SJCRH30 (cell line): Measurements from ENCODE around the gene FGF18. TPM values are rescaled to one million over a fixed set of nuclear protein-coding genes. Genes with fewer than 3 reads are reported as not detected.

ENCODE experiments used
- DNase-seq, 2 experiments: peaks; one replicate each; pipeline ENCODE4 v3.0.0-alpha.2; 2015 to 2020
- H3K27ac ChIP-seq: fragments of 250-450 bp; sonication (Bioruptor Pico); 2 replicates; pipeline ENCODE4 v1.5.1; 2020; ENCODE audit warnings: mild to moderate bottlenecking, moderate library complexity
- H3K27me3 ChIP-seq: fragments of 250-450 bp; sonication (Bioruptor Pico); 2 replicates; pipeline ENCODE4 v1.5.1; 2020; ENCODE audit warnings: mild to moderate bottlenecking, moderate library complexity
- H3K36me3 ChIP-seq: fragments of 250-450 bp; sonication (Bioruptor Pico); 2 replicates; pipeline ENCODE4 v1.5.1; 2020; ENCODE audit warnings: mild to moderate bottlenecking, moderate library complexity
- H3K4me1 ChIP-seq: fragments of 250-450 bp; sonication (Bioruptor Pico); 2 replicates; pipeline ENCODE4 v1.5.1; 2020; ENCODE audit warnings: mild to moderate bottlenecking, moderate library complexity
- H3K4me3 ChIP-seq: fragments of 250-450 bp; sonication (Bioruptor Pico); 2 replicates; pipeline ENCODE4 v1.5.1; 2020; ENCODE audit warnings: mild to moderate bottlenecking, moderate library complexity
- H3K9me3 ChIP-seq: fragments of 250-450 bp; sonication (Bioruptor Pico); replicated peaks from 2 replicates; pipeline ENCODE4 v1.5.1; 2020; ENCODE audit warnings: mild to moderate bottlenecking, moderate library complexity
- total RNA-seq: library from RNA; depleted of rRNA; stranded (reverse); fragments of >200 nt; shearing (Covaris generic); gene quantifications from 2 replicates; pipeline ENCODE4 v1.2.3, GENCODE V29; 2014

FGF18 gene
- total RNA-seq, 1 experiment from 2014 or later = not detected

DNA sequence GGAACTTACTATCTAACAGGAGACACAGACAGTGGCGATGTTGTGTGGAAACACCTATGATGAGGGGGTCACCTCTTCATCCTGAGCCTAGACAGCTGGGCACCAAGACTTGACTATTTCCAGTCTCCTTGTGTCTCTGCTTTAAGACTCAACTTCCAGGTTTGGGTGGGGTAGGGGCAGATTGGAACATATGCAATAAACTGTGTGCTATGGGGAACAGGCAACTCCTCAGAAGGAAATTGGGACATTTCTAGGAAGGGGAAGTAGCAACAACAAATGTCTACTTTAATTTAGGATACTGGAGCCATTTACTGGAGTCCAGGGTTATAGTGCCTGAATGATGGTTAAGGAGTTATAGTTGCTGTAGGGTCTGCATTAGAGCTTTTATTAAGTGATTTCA is 57.3 kb downstream of the FGF18 start:
- Histone ChIP-seq H3K27me3 (no peaks in the 10 kb centered on the region), H3K4me1 (no peaks in the 10 kb centered on the region), H3K9me3 (no peaks in the 10 kb centered on the region), H3K4me3 (no peak overlapping the region), H3K36me3 (no peaks in the 10 kb centered on the region), H3K27ac (no peak overlapping the region)
- no peak for DNase-seq

DNA sequence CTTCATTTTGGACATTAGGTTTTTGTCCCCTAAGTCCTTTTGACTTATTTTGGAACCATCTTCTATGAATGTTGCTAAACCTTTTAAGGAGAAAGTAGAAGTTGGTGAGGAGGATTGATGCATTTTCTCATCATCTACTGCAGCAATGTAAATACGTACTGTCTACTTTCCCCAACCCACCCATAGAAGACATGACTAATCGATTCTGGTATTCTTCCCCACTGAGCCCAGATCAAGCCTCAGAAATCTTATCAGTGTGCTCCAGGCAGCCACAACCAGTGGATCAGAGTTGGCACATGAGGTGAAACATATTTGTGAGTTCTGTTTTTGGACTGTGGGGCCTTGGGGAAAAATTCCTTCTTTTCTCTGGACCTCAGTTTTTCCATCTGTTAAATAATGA is 57.7 kb downstream of the FGF18 start:
- no peak for DNase-seq
- H3K9me3 ChIP-seq = no peaks in the 10 kb centered on the region
- no peaks in the 10 kb centered on the region for H3K27me3 ChIP-seq
- H3K27ac ChIP-seq = no peak overlapping the region
- H3K36me3 ChIP-seq = no peaks in the 10 kb centered on the region
- H3K4me1 ChIP-seq = no peaks in the 10 kb centered on the region
- no peak overlapping the region for H3K4me3 ChIP-seq

DNA sequence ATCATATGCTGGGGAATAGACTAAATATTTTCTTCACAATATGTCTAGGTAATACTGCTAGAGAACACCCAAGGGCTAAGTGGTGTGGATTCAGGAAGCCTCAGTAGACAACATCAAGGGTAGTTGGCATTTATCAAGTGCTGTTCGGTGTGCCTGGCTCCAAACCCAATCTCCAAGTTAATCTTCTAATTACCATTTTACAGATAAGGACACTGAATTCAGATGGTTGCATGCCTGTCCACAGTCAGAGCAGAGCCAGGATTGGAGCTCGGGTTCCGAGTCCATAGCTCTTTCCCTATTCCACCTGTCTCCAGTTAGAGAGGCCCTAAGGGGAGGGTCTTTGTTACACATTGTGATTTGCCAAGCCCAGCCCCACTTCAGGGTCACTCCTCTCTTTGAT is 58.2 kb downstream of the FGF18 start:
- no peak for DNase-seq
- H3K27me3 ChIP-seq = no peaks in the 10 kb centered on the region
- H3K27ac ChIP-seq = no peak overlapping the region
- H3K4me3 ChIP-seq = no peak overlapping the region
- no peaks in the 10 kb centered on the region for H3K9me3 ChIP-seq
- H3K4me1 ChIP-seq = no peaks in the 10 kb centered on the region
- H3K36me3 ChIP-seq = no peaks in the 10 kb centered on the region

DNA sequence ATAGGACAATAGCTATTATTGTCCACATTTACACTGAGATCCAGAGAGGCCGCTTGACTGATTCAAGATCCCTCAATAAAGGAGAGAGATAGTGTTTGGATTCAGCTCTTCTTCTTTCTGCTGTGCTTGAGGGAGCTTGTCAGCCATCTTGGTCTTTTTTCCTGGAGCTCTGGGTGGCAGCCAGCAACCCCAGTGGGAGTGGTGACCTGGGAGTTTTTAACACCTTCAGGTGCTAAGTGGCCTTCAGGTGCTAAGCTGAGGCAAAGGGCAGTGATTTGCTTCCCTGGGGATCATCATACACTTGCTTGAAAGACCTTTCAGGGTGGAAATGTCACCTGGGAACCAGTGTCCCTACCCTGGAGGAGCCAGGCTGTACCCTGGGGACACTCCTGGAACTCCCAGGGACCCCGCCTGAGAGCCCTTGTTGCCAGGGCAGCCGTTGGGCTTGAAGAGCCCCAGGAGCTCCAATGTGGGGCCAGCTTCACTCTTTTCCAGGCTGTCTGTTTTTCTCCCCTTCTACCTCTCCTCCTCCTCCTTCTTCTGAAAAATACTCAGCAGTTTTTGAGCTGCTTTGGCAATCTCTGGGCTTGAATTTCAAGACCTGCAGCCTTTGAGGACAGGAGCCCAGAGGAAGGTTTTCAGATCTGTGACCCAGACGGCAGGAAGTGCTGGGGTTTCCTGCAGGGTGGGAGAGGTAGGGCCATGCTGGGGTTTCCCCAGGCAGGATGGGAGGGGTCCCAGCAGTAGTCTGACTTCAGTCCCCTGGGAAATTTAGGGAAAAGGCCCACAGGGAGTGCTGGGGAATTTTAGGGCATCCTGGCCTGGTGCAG is 59.7 kb downstream of the FGF18 start:
- Histone ChIP-seq H3K4me1 (no peaks in the 10 kb centered on the region), H3K36me3 (no peaks in the 10 kb centered on the region), H3K27ac (no peak overlapping the region), H3K9me3 (no peaks in the 10 kb centered on the region), H3K4me3 (no peak overlapping the region), H3K27me3 (no peaks in the 10 kb centered on the region)
- DNase-seq = no peak

DNA sequence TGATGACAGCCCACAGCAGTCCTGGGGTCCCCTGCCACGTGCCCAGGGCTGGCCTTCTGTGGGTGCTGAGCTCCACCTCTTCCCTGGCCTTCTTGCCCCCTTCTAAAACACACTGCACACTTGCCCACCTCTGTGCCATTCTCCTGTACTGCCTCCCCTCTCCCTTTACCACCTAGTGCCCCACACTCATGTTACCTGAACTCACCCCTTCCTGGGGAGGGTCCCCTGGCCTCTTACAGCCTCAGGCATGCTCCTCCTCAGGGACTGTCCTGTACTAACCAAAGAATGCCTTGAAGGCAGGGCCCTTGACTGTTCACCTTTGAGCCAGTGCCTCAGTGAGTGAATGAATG is 60.3 kb downstream of the FGF18 start:
- H3K9me3 ChIP-seq = no peaks in the 10 kb centered on the region
- no peak for DNase-seq
- H3K27me3 ChIP-seq = no peaks in the 10 kb centered on the region
- H3K27ac ChIP-seq = no peak overlapping the region
- H3K4me1 ChIP-seq = no peaks in the 10 kb centered on the region
- H3K36me3 ChIP-seq = no peaks in the 10 kb centered on the region
- no peak overlapping the region for H3K4me3 ChIP-seq

DNA sequence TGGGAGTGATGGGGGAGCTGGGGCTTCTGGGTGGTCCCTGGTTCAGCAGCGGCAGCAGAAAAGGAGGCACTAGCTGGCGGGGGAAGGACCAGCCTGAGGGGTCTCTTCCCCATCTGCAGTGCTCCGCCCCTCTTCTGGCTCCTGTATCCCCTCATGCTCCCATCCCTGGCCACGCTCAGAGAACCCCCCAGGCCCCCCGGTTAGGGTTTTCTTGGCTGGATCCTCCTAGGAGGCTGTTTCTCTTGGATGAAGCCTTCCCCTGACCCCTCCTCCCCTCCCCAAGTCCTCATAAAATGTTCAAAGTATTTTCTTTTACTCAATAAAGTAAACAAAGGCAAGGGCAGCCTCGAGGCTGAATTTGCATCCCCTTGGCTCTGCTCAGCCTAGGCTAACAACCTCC is 60.8 kb downstream of the FGF18 start:
- no peak overlapping the region for H3K4me3 ChIP-seq
- no peaks in the 10 kb centered on the region for H3K4me1 ChIP-seq
- H3K9me3 ChIP-seq = no peaks in the 10 kb centered on the region
- H3K27me3 ChIP-seq = no peaks in the 10 kb centered on the region
- DNase-seq = no peak
- no peaks in the 10 kb centered on the region for H3K36me3 ChIP-seq
- H3K27ac ChIP-seq = no peak overlapping the region

DNA sequence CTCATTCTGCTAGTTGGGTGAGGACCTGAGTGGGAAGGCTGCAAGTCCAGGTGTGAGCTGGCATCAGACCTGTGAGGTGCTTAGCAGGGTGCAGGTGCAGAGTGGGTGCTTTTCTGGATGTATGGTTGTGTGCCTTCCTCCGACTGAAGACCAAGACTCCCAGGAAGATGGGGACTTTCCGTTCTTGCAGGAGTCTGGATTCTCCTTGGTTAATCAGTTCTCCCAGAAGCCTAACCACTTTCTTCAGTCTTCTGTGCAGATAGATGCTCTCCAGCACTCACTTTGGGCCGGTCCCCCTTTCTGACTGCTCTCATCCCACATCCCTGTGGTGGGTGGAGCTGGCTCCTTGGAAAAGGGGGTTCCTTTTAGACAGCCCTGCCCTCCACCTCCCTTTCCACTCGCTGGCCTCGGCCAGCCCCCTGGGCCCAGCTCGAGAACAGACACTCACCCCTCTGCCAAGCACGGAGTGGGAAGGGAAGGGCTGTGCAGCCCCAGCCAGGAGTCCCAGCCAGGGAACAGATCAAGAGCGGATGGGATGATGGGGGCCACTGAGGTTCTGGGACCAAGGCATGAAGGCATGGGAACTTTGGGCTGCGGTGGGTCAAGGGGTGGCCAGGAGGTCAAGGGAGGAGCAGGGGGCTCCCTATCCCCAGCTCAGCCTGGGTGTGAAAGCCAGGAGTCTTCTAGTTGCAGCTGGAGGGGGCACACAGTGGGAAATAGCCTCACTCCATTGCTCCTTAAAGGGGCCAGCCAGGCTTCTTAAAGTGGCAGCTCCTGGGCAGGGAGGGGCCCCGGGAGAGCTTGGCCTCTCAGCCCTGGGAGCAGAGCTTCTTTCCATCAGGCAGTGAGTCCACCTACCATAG is 62.4 kb downstream of the FGF18 start:
- H3K27ac ChIP-seq = no peak overlapping the region

DNA sequence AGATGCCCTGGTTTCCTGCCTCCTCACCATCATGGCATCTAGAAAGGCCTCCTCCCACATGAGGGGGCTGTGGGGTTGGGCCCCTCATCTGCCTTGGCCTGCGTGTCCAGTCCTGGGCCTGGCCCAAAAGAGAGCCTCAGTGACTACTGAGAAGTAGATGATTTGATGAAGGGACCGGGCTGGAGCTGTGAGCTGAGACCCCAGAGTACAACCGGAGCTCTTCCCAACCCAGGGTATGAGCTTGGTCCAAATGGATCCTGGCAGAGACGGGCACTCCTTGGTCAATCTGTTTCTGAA is 62.9 kb downstream of the FGF18 start:
- Histone ChIP-seq H3K36me3 (no peaks in the 10 kb centered on the region), H3K27me3 (no peaks in the 10 kb centered on the region), H3K27ac (no peak overlapping the region), H3K4me1 (no peaks in the 10 kb centered on the region), H3K9me3 (no peaks in the 10 kb centered on the region), H3K4me3 (no peak overlapping the region)
- no peak for DNase-seq

More for the DNA sequence above, 62.4 kb downstream of the FGF18 start:
- H3K4me3 ChIP-seq = no peak overlapping the region
- DNase-seq = no peak
- H3K4me1 ChIP-seq = no peaks in the 10 kb centered on the region
- H3K9me3 ChIP-seq = no peaks in the 10 kb centered on the region
- no peaks in the 10 kb centered on the region for H3K36me3 ChIP-seq
- no peaks in the 10 kb centered on the region for H3K27me3 ChIP-seq

DNA sequence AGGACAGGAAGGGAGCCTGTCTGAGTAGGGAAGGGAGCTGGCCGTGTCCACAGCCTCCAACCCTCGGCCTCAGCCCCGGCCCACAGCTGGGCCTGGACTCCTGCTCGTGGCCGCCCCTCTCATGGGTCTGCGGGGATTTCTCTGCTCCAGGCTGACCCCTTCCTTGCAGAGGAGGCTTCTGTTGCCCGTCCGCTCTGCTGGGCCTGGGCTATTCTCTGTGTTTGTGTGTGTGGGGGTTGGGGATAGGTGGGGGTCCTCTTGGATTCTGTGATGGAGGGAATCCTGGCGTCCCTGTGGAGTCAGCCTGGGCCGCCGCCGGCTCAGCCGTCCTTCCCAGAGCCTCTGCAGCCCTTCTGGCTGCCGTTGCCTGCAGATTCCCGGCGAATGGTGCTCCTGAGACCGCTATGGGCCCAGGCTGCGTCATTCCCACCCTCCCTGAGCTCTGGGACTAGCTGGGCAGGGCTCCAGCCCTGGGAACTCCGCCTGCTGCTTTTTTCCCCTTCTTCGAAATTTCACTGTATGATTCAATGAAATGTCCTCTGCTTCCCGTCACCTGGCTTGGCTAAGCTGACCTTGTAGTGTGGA is 64.2 kb downstream of the FGF18 start:
- Histone ChIP-seq H3K36me3 (no peaks in the 10 kb centered on the region), H3K27ac (no peak overlapping the region), H3K4me3 (no peak overlapping the region), H3K4me1 (no peaks in the 10 kb centered on the region), H3K9me3 (no peaks in the 10 kb centered on the region), H3K27me3 (no peaks in the 10 kb centered on the region)
- DNase-seq = no peak

DNA sequence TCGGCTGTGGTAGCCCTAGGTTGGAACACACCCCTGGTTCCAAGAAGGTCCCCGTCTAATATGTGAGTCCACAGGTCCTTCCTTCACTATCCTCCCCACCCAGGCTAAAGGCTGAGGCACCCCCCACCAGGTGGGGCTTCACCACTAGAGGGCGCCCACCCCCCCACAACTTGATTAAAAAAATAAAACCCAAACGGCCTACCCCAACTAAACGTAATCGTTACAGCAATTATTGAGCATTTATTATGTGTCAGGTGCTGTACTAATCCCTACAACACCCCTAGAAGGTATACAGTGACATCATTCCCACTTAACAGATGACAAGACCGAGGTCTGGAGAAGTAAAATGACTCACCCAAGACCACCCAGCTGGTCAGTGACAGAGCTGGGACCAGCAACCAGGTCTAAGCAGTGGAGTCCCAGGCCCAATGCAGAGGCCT is 65.0 kb downstream of the FGF18 start:
- Histone ChIP-seq H3K27ac (no peak overlapping the region), H3K4me3 (no peak overlapping the region)
- peak; percentile 23 to 53 for DNase-seq

DNA sequence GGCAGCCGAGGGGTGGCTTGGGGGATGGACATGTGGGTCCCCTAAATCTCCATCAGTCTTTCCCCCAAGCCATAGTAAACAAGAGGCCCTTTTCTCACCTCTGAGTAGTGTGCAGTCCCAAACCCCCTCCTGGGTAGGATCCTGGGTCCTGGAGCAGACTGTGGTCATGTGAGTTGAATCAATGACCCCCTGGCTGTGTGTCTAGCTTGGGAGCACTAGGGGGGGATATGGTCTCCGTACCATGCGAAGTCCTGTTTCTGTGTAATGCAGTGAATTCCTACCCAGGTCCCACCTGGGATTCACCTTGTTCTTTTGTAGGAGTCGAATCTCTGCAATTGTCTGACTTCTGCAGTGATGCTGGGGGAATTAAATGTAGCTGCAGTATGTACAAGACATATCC is 66.2 kb downstream of the FGF18 start:
- Histone ChIP-seq H3K27ac (no peak overlapping the region), H3K27me3 (no peaks in the 10 kb centered on the region), H3K9me3 (no peaks in the 10 kb centered on the region), H3K4me3 (no peak overlapping the region), H3K4me1 (no peaks in the 10 kb centered on the region), H3K36me3 (no peaks in the 10 kb centered on the region)
- DNase-seq = no peak

More for the DNA sequence above, 65.0 kb downstream of the FGF18 start:
- no peaks in the 10 kb centered on the region for H3K27me3 ChIP-seq
- H3K4me1 ChIP-seq = no peaks in the 10 kb centered on the region
- H3K9me3 ChIP-seq = no peaks in the 10 kb centered on the region
- no peaks in the 10 kb centered on the region for H3K36me3 ChIP-seq

DNA sequence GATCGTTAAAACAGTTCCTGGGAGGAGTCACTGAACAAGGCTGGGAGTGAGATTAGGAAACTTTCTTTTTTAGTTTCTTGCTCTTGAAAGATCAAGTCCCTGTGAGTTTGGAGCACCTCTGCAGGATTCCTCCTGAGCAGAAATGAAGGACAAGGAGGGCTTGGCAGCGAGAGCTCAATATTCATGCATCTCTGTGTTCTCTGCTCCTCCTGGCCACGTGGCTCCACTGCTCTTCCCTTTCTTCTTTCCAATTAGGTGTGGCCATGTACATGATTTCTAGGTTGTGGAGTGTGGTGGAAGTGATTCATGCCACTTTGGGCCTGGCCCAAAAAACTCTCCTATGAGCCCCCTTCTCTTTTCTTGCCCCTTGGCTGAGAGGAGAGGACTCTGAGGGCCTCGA is 67.2 kb downstream of the FGF18 start:
- H3K4me1 ChIP-seq = no peaks in the 10 kb centered on the region
- H3K27me3 ChIP-seq = no peaks in the 10 kb centered on the region
- no peaks in the 10 kb centered on the region for H3K9me3 ChIP-seq
- DNase-seq = no peak
- H3K4me3 ChIP-seq = no peak overlapping the region
- no peak overlapping the region for H3K27ac ChIP-seq
- H3K36me3 ChIP-seq = no peaks in the 10 kb centered on the region

DNA sequence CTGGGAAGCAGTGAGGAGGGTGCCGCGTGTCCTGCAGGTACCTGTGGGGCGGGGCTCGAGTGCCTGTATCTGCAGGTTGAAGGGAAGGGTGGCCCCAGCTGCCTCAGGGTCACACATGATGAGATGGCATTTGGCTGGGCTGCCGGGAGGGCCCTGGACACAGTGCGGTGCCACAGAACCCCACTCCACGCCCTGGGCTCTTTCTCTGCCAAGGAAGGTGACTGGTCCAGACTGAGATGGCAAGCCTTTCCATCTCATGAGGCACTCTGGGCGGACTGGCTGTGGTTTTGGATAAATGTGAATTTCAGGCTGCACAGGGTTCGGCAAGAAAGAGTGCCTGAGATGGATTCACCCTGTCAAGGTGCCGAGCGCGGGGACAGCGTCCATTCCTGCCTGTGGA is 69.4 kb downstream of the FGF18 start:
- H3K4me1 ChIP-seq = no peaks in the 10 kb centered on the region
- no peaks in the 10 kb centered on the region for H3K9me3 ChIP-seq
- no peaks in the 10 kb centered on the region for H3K27me3 ChIP-seq
- no peak overlapping the region for H3K27ac ChIP-seq
- no peak for DNase-seq
- no peak overlapping the region for H3K4me3 ChIP-seq
- H3K36me3 ChIP-seq = no peaks in the 10 kb centered on the region

DNA sequence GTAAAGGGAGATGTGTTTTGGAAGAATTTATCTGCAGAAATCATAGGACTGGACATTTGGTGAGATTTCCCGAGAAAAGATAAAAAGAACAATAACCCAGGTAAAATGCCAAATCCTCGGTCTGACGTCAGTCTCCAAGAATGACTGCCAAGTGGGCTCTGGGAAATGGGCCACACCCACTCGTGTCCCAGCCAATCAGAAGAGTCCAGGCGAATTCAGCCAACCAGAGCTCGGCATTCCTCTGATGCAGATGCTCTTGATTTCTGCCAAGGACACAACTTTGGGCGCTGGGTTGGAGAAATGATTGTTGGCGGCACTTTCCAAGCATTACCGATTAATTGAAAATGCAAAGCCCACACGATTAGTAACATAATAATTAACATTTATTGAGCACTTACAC is 73.3 kb downstream of the FGF18 start:
- Histone ChIP-seq H3K4me3 (no peak overlapping the region), H3K27me3 (no peaks in the 10 kb centered on the region), H3K9me3 (no peaks in the 10 kb centered on the region), H3K27ac (no peak overlapping the region), H3K4me1 (peaks cover 4% of the 10 kb centered on the region; the same call in 1 of the 2 replicates), H3K36me3 (no peaks in the 10 kb centered on the region)
- DNase-seq = peak; percentile 24 to 37

DNA sequence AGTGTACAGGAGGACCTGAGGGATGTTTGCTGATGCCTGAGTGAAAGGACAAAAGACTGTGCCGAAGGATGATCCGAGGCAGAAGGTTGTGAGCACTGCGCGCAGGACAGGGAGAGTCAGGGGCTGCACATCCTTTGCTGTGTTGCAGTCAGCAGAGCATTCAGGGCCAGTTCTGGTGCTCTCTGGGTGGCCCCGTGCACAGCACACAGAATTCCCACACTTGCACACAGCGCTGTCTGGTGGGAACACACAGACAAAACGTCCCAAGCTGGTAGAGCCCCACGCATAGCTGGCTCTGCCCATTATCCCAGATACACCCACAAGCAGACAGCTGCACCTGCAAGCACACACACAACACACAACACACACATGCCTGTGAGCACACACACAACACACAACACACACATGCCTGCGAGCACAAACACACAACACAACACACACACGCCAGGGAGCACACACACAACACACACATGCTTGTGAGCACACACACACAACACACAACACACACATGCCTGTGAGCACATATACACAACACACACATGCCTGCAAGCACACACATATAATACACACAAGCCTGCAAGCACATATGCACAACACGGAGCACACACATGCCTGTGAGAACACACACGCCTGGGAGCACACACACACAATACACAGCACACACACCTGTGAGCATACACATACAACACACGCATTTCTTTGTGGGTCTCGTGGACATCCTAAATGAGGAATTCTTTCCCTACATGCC is 74.4 kb downstream of the FGF18 start:
- H3K4me3 ChIP-seq = no peak overlapping the region
- no peak overlapping the region for H3K27ac ChIP-seq
- no peaks in the 10 kb centered on the region for H3K27me3 ChIP-seq
- peak in 1 of 2 experiments; percentile 10 for DNase-seq
- H3K4me1 ChIP-seq = peaks cover 4% of the 10 kb centered on the region; the same call in 1 of the 2 replicates
- H3K36me3 ChIP-seq = no peaks in the 10 kb centered on the region
- no peaks in the 10 kb centered on the region for H3K9me3 ChIP-seq
